Progenitor cell of endocrine pancreas (in vitro differentiated cells): ENCODE measurements around the gene TYROBP. TPM values are rescaled to one million over a fixed set of nuclear protein-coding genes. Genes with fewer than 3 reads are reported as not detected.

Experiments
- DNase-seq: peaks from one replicate; pipeline ENCODE4 v3.0.0; 2021; ENCODE audit warnings: low spot score; ENCODE audit not compliant: unreplicated experiment
- H3K27ac Mint-ChIP-seq: 2 replicates; pipeline ENCODE4 v1.8.0; 2021; ENCODE audit warnings: mild to moderate bottlenecking, moderate library complexity, mixed read lengths
- H3K27me3 Mint-ChIP-seq: 2 replicates; pipeline ENCODE4 v1.8.0; 2021; ENCODE audit warnings: mixed read lengths
- H3K36me3 Mint-ChIP-seq: 2 replicates; pipeline ENCODE4 v1.8.0; 2022; ENCODE audit warnings: mixed read lengths; ENCODE audit not compliant: insufficient read depth
- H3K4me1 Mint-ChIP-seq: 2 replicates; pipeline ENCODE4 v1.8.0; 2021; ENCODE audit warnings: low read depth, mixed read lengths
- H3K4me3 Mint-ChIP-seq: 2 replicates; pipeline ENCODE4 v1.8.0; 2021; ENCODE audit warnings: low read depth, mild to moderate bottlenecking, moderate library complexity, mixed read lengths
- H3K9me3 Mint-ChIP-seq: 2 replicates; pipeline ENCODE4 v1.8.0; 2021; ENCODE audit warnings: low read depth, mixed read lengths
- total RNA-seq: library from RNA; stranded (reverse); gene quantifications from 2 replicates; pipeline ENCODE4 v1.2.1, GENCODE V29; 2021
- TF ChIP-seq, protein P1 (sequence below): fragments of 200-600 bp; sonication (generic); IDR thresholded peaks from one replicate; pipeline ENCODE4 v1.5.0; 2021; ENCODE audit warnings: antibody characterized with exemption, mild to moderate bottlenecking; ENCODE audit not compliant: unreplicated experiment

TYROBP gene
- total RNA-seq, 1 donor from 2014 or later = not detected

DNA sequence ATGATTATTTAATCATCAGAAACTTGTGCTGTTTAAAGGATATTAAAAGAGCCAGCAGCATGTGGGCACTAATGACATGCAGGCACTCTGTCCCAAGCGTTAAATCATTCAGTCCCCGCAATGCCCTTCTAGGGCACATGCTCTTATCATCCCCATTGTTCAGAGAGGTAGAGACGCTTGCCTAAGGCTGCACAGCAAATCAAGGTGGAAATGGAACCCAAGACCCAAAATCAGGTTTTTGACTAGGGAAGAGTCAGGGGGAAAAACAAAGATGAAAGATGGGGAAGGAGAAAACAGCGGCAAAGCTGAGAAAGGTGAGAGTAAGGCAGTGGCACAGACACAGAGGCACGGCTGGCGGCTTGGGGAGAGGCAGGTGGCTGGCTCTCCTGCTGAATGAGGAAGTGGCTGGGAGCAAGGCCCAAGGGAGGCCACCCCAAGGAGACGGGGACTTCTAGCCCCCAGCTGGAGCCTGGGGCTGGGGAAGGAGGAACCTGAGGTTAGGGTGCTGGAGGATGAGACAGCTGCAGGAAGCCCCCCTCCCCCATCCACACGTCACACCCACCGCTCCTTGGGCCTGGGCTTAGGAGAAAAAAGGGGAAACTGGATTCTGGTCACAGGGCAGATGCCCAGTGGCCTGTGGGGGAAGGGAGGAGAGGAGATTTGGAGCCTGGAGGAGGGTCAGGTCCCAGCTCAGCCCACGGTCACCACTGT lies 1.0 kb upstream of the TYROBP start:
- Mint-ChIP-seq H3K4me1 (no peaks in the 10 kb centered on the region), H3K36me3 (no peaks in the 10 kb centered on the region), H3K27me3 (peaks cover 8% of the 10 kb centered on the region), H3K4me3 (no peak overlapping the region), H3K9me3 (no peaks in the 10 kb centered on the region), H3K27ac (no peak overlapping the region)
- TF ChIP-seq, protein P1, sequence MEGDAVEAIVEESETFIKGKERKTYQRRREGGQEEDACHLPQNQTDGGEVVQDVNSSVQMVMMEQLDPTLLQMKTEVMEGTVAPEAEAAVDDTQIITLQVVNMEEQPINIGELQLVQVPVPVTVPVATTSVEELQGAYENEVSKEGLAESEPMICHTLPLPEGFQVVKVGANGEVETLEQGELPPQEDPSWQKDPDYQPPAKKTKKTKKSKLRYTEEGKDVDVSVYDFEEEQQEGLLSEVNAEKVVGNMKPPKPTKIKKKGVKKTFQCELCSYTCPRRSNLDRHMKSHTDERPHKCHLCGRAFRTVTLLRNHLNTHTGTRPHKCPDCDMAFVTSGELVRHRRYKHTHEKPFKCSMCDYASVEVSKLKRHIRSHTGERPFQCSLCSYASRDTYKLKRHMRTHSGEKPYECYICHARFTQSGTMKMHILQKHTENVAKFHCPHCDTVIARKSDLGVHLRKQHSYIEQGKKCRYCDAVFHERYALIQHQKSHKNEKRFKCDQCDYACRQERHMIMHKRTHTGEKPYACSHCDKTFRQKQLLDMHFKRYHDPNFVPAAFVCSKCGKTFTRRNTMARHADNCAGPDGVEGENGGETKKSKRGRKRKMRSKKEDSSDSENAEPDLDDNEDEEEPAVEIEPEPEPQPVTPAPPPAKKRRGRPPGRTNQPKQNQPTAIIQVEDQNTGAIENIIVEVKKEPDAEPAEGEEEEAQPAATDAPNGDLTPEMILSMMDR = no peak
- no peak for DNase-seq

DNA sequence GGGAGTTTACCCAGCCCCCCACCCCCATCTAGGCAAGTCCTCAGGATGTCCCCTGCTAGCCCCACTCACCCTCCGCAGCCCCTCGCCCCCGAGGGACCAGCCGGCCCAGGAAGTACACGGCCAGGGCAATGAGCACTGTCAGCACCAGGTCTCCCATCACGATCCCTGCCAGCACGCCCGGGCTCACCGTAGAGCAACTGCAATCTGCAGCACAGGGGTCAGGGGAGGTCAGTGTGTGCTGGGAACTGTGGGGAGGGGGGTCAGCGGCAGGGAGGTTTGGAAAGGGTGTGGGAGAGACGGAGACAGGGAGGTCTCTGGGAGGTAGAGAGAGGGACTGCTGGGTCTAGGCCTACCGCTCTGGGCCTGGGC lies 734 bp downstream of the TYROBP start:
- H3K4me1 Mint-ChIP-seq = peaks cover 5% of the 10 kb centered on the region
- H3K4me3 Mint-ChIP-seq = no peak overlapping the region
- no peak overlapping the region for H3K27ac Mint-ChIP-seq
- H3K27me3 Mint-ChIP-seq = peaks cover 22% of the 10 kb centered on the region
- DNase-seq = no peak
- no peaks in the 10 kb centered on the region for H3K9me3 Mint-ChIP-seq
- TF ChIP-seq, protein P1 = no peak
- no peaks in the 10 kb centered on the region for H3K36me3 Mint-ChIP-seq

DNA sequence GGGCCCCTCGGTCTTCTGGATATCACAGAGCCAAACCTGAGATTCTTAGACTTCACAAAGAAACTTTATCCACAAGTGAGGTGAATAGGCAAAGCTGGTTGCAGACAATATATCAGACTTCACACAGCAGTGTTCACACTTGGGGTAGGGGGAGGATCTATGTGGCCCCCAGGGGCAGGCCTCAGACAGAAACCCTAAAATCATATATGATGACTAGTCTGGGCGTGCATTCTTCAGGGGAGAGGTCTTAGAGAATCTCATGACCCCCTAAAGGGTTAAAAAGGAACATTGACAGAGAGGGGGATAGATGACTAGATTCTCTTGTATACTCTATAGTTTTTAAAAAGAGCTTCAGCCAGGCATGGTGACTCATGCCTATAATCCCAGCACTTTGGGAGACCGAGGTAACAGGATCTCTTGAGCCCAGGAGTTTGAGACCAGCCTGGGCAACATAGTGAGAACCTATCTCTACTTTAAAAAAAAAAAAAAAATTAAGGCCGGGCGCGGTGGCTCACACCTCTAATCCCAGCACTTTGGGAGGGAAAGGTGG lies 2.8 kb downstream of the TYROBP start:
- Mint-ChIP-seq H3K27ac (no peak overlapping the region), H3K9me3 (no peaks in the 10 kb centered on the region), H3K4me1 (peaks cover 10% of the 10 kb centered on the region), H3K27me3 (peaks cover 29% of the 10 kb centered on the region), H3K4me3 (no peak overlapping the region), H3K36me3 (no peaks in the 10 kb centered on the region)
- TF ChIP-seq, protein P1 = no peak
- no peak for DNase-seq

DNA sequence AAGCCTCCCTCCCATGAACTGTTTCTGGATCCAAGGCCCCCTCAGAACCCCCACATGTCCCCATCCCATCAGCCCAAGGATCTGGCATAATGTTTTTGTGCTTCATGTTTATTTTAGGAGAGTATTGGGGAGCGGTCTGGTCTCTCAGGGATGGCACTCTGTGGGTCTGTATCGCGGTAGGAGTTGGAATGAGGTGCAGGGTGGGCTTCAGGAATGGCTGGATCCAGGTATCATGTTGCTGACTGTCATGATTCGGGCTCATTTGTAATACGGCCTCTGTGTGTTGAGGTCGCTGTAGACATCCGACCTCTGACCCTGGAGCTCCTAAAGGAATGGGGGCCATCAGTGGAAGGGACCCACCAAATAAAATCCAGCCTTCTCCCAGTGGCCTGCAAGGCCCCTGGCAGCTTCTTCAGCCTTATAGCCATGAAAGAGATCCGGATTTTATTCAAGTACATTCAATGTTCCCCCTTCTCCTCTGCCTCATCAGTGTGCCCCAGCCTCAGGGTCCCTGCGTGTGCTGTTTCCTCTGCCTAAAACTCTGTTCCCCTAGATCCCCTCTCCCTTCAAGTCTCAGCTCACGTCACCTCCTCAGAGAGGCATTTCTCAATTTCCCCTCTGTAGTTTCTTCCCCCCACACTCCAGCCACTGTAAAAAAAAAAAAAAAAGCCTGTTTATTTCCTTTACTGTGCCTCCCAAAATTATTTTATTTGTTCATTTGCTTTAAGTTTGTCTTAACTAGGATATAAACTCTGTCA lies 3.6 kb downstream of the TYROBP start:
- H3K9me3 Mint-ChIP-seq = no peaks in the 10 kb centered on the region
- TF ChIP-seq, protein P1 = no peak
- H3K4me1 Mint-ChIP-seq = peaks cover 10% of the 10 kb centered on the region
- H3K36me3 Mint-ChIP-seq = no peaks in the 10 kb centered on the region
- no peak for DNase-seq
- H3K27me3 Mint-ChIP-seq = peaks cover 29% of the 10 kb centered on the region
- no peak overlapping the region for H3K4me3 Mint-ChIP-seq
- no peak overlapping the region for H3K27ac Mint-ChIP-seq

DNA sequence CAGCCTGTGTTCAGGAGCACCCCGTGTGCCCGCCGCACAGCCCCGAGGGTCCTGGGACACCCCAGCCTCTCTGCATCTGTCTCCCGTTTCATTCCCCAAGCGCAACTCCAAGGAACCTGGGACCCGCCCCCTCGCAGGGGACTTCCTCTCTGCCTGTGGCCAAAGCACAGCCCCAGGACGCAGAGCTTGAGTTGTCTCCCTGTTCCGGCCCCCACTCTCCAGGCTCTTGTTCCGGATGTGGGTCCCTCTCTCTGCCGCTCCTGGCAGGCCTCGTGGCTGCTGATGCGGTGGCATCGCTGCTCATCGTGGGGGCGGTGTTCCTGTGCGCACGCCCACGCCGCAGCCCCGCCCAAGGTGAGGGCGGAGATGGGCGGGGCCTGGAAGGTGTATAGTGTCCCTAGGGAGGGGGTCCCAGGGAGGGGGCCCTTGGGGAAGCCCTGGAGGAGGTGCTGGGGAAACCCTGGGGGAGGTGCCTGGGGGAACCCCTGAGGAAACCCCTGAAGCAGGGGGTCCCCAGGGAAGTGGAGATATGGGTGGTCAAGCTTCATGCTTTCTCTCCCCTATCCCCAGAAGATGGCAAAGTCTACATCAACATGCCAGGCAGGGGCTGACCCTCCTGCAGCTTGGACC lies 4.4 kb downstream of the TYROBP start:
- Mint-ChIP-seq H3K27me3 (peaks cover 27% of the 10 kb centered on the region), H3K4me1 (peaks cover 14% of the 10 kb centered on the region), H3K27ac (no peak overlapping the region), H3K4me3 (peak overlapping the region; percentile 64), H3K36me3 (no peaks in the 10 kb centered on the region), H3K9me3 (no peaks in the 10 kb centered on the region)
- TF ChIP-seq, protein P1 = no peak
- DNase-seq = no peak
